CD14-positive monocyte (primary cell): Measurements from ENCODE around the gene FANCD2OS. TPM values are rescaled to one million over a fixed set of nuclear protein-coding genes. Genes with fewer than 3 reads are reported as not detected.
"Not testable (repeated sequence)": the region's sequence is repeated elsewhere in the genome, so short reads cannot be mapped to it uniquely, and the experiment has no call there.

Source experiments
- DNase-seq, 3 donors: peaks; one replicate each; pipeline ENCODE4 v3.0.0-alpha.2; 2011 to 2022
- H2AFZ ChIP-seq: 2 replicates; pipeline ENCODE4 v1.6.0; 2012; ENCODE audit warnings: mild to moderate bottlenecking, low read depth, low read length, inconsistent platforms; ENCODE audit not compliant: insufficient read depth, poor library complexity, severe bottlenecking
- H3K27ac ChIP-seq, 2 donors: 1 replicate in 1 of 2; 2 replicates in 1 of 2; pipeline ENCODE4 v1.5.1; 2012 to 2013; ENCODE audit warnings: low read length in 2 of 2, control low read depth in 1 of 2, inconsistent platforms in 1 of 2, low read depth in 1 of 2, mild to moderate bottlenecking in 1 of 2
- H3K27me3 ChIP-seq, 2 donors: one replicate each; pipeline versions ENCODE4 v1.6.0 to v1.6.1; 2011 to 2013; ENCODE audit warnings: low read length in 2 of 2; ENCODE audit not compliant: control insufficient read depth in 2 of 2, insufficient read depth in 2 of 2
- H3K36me3 ChIP-seq, 2 donors: replicated peaks in 1 of 2; 1 replicate in 1 of 2; 2 replicates in 1 of 2; pipeline versions ENCODE4 v1.5.1 to v1.6.1; 2012 to 2013; ENCODE audit warnings: low read length in 2 of 2, control low read depth in 1 of 2, inconsistent platforms in 1 of 2, mild to moderate bottlenecking in 1 of 2; ENCODE audit not compliant: insufficient read depth in 2 of 2, control insufficient read depth in 1 of 2
- H3K4me1 ChIP-seq, 2 donors: 1 replicate in 1 of 2; 2 replicates in 1 of 2; pipeline versions ENCODE4 v1.5.1 to v1.6.1; 2012 to 2013; ENCODE audit warnings: low read length in 2 of 2, control low read depth in 1 of 2, inconsistent platforms in 1 of 2, mild to moderate bottlenecking in 1 of 2, moderate library complexity in 1 of 2; ENCODE audit not compliant: insufficient read depth in 2 of 2, control insufficient read depth in 1 of 2
- H3K4me2 ChIP-seq: replicated peaks from 2 replicates; pipeline ENCODE3; 2012; ENCODE audit warnings: low read length, moderate library complexity, mild to moderate bottlenecking; ENCODE audit not compliant: poor library complexity, severe bottlenecking; ENCODE audit errors: extremely low read depth
- H3K4me3 ChIP-seq, 3 experiments: fragments of 200-600 bp in 1 of 3; sonication (generic) in 1 of 3; replicated peaks in 1 of 3; 1 replicate in 2 of 3; 2 replicates in 1 of 3; pipeline ENCODE4 v1.5.1; 2011 to 2013; ENCODE audit warnings: low read length in 3 of 3, mild to moderate bottlenecking in 3 of 3, control low read depth in 2 of 3, low read depth in 2 of 3, inconsistent platforms in 1 of 3, moderate library complexity in 1 of 3
- H3K79me2 ChIP-seq: 2 replicates; pipeline ENCODE4 v1.6.0; 2012; ENCODE audit warnings: mild to moderate bottlenecking, control low read depth, inconsistent platforms, low read length, moderate library complexity; ENCODE audit not compliant: insufficient read depth
- H3K9ac ChIP-seq: 2 replicates; pipeline ENCODE4 v1.6.0; 2017; ENCODE audit warnings: low read length, mild to moderate bottlenecking; ENCODE audit not compliant: insufficient read depth, poor library complexity, severe bottlenecking
- H3K9me3 ChIP-seq, 2 donors: replicated peaks in 1 of 2; 1 replicate in 1 of 2; 2 replicates in 1 of 2; pipeline versions ENCODE4 v1.5.1 to v1.6.1; 2012 to 2013; ENCODE audit warnings: low read length in 2 of 2, control low read depth in 1 of 2; ENCODE audit not compliant: control insufficient read depth in 1 of 2, insufficient read depth in 1 of 2
- H4K20me1 ChIP-seq: 2 replicates; pipeline ENCODE4 v1.6.0; 2012; ENCODE audit warnings: mild to moderate bottlenecking, low read length, control low read depth, moderate library complexity; ENCODE audit not compliant: insufficient read depth
- H3K27ac Mint-ChIP-seq, 7 donors: one replicate each; pipeline ENCODE4 v1.8.0; 2020; ENCODE audit warnings: mild to moderate bottlenecking in 7 of 7, mixed read lengths in 7 of 7, moderate library complexity in 6 of 7, inconsistent platforms in 2 of 7
- H3K27me3 Mint-ChIP-seq, 3 donors: one replicate each; pipeline ENCODE4 v1.8.0; 2021 to 2022; ENCODE audit warnings: low read depth in 3 of 3, mild to moderate bottlenecking in 3 of 3, mixed read lengths in 3 of 3, moderate library complexity in 3 of 3, inconsistent platforms in 1 of 3
- H3K36me3 Mint-ChIP-seq, 2 donors: one replicate each; pipeline ENCODE4 v1.8.0; 2020; ENCODE audit warnings: mixed read lengths in 2 of 2, inconsistent platforms in 1 of 2, mild to moderate bottlenecking in 1 of 2
- H3K4me1 Mint-ChIP-seq: one replicate; pipeline ENCODE4 v1.8.0; 2020; ENCODE audit warnings: mild to moderate bottlenecking, mixed read lengths
- H3K4me3 Mint-ChIP-seq, 2 donors: one replicate each; pipeline ENCODE4 v1.8.0; 2020; ENCODE audit warnings: mild to moderate bottlenecking in 2 of 2, mixed read lengths in 2 of 2, moderate library complexity in 1 of 2
- H3K9me3 Mint-ChIP-seq, 7 donors: one replicate each; pipeline ENCODE4 v1.8.0; 2020 to 2022; ENCODE audit warnings: mixed read lengths in 7 of 7, mild to moderate bottlenecking in 6 of 7, moderate library complexity in 6 of 7, inconsistent platforms in 2 of 7
- CTCF ChIP-seq: fragments of 200-600 bp; IDR thresholded peaks from one replicate; pipeline ENCODE4 v1.8.0; 2022; ENCODE audit warnings: antibody characterized with exemption, mild to moderate bottlenecking
- WGBS: methylation state at CpG from one replicate; pipeline ENCODE4 v1.1.5; 2013; ENCODE audit warnings: missing lambda C conversion rate; ENCODE audit not compliant: insufficient coverage; 5-methylcytosine and 5-hydroxymethylcytosine counted together
- intact Hi-C, 2 donors: fragments of 100-400 bp; cut with micrococcal nuclease; formaldehyde crosslinking; loops; one replicate each; pipeline versions ENCODE4 v1.15.0 to v1.15.1; 2023
- polyA plus RNA-seq, 3 donors: library from polyadenylated mRNA; depleted of rRNA in 1 of 3; unstranded in 2 of 3; stranded (reverse) in 1 of 3; fragments of 300-500 nt in 2 of 3; fragments of >200 nt in 1 of 3; fragmentation: Illumina TruSeq in 2 of 3; gene quantifications; 1 replicate in 2 of 3; 2 replicates in 1 of 3; pipeline ENCODE4 v1.2.3, GENCODE V29; 2012 to 2021

The FANCD2OS gene
- polyA plus RNA-seq, 3 donors = not detected

DNA sequence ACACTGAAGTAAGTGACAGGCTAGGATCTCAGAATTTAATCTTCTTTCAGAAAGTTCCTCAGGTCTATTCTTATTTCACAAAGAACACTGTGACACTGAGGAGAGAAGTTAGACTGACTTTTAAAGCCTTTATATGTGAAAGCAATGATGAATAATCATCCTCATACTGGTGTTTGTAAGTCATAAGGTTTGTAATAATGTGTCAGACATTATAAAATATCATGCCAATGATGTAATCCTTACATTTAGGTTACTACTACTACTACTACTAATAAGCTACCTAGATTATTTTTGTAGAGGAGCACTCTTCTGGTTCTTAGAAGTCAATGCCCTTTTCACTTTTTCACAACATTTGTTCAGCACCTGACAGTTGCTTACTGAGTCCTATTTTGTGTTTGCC is 33.4 kb downstream of the FANCD2OS start:
- Mint-ChIP-seq H3K27ac (no peak overlapping the region), H3K27me3 (no peaks in the 10 kb centered on the region), H3K9me3 (no peaks in the 10 kb centered on the region), H3K4me3 (no peak overlapping the region), H3K36me3 (peaks cover 19 to 44% of the 10 kb centered on the region in 2 donors), H3K4me1 (no peaks in the 10 kb centered on the region)
- TF ChIP-seq CTCF = no peak
- no peak overlapping the region for H2AFZ ChIP-seq
- H3K4me1 ChIP-seq = no peaks in the 10 kb centered on the region
- intact Hi-C loops = no loop called here
- H4K20me1 ChIP-seq = no peaks in the 10 kb centered on the region
- H3K9me3 ChIP-seq = no peaks in the 10 kb centered on the region
- no peak for DNase-seq
- peaks cover 14 to 30% of the 10 kb centered on the region in 2 donors for H3K36me3 ChIP-seq
- H3K4me3 ChIP-seq = no peak overlapping the region
- H3K79me2 ChIP-seq = no peaks in the 10 kb centered on the region
- no peak overlapping the region for H3K9ac ChIP-seq
- H3K27ac ChIP-seq = no peak overlapping the region
- no peaks in the 10 kb centered on the region for H3K27me3 ChIP-seq
- no peak overlapping the region for H3K4me2 ChIP-seq

DNA sequence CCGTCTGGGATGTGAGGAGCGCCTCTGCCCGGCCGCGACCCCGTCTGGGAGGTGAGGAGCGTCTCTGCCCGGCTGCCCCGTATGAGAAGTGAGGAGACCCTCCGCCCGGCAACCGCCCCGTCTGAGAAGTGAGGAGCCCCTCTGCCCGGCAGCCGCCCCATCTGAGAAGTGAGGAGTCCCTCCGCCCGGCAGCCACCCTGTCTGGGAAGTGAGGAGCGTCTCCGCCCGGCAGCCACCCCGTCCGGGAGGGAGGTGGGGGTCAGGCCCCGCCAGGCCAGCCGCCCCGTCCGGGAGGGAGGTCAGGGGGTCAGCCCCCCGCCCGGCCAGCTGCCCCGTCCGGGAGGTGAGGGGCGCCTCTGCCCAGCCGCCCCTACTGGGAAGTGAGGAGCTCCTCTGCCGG is 38.0 kb downstream of the FANCD2OS start:
- H3K27ac Mint-ChIP-seq, H4K20me1 ChIP-seq, H3K4me1 Mint-ChIP-seq, H3K4me2 ChIP-seq, H3K27me3 ChIP-seq, intact Hi-C loops, H2AFZ ChIP-seq, H3K27ac ChIP-seq, H3K4me1 ChIP-seq, DNase-seq, H3K9me3 Mint-ChIP-seq, H3K9me3 ChIP-seq, H3K27me3 Mint-ChIP-seq, H3K9ac ChIP-seq, H3K79me2 ChIP-seq, H3K4me3 ChIP-seq, H3K4me3 Mint-ChIP-seq: not testable (repeated sequence)
- H3K36me3 ChIP-seq = peaks cover 20 to 50% of the 10 kb centered on the region in 2 donors
- peaks cover 45 to 53% of the 10 kb centered on the region in 2 donors for H3K36me3 Mint-ChIP-seq
- 100% methylated on average over 7 of the region's 33 CpGs for WGBS
